Dermis microvascular lymphatic vessel endothelial cell (primary cell): ENCODE data around the gene UQCRFS1. TPM values are rescaled to one million over a fixed set of nuclear protein-coding genes. Genes with fewer than 3 reads are reported as not detected.

Experiments
- DNase-seq, 2 donors: peaks; one replicate each; pipeline versions ENCODE4 v3.0.0 to v3.0.0-alpha.2; 2010; ENCODE audit warnings: low read depth in 2 of 2
- total RNA-seq: library from RNA; depleted of rRNA; stranded (reverse); fragments of >200 nt; gene quantifications from 2 replicates; pipeline ENCODE4 v1.2.1, GENCODE V29; 2014

The UQCRFS1 gene
- total RNA-seq, 1 donor from 2014 or later, result 30.2 TPM

DNA sequence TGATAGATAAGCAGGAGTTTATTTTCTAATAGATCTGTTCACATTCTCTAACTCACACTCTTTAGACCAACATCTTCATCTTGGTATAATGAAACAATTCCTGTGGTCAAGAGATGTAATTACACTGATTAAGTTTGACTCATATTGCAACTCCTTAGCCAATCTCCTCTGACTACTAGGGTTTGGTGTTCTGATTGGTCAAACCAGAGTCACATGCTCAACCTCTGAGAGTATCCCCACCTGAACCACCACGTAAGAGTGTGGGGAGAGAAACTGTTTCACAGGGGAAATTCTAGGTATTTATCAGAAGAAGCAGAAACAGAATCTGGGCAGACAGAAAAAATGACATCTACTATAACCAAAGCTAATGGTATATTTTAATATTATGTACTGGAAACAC lies 42.4 kb downstream of the UQCRFS1 start:
- DNase-seq, result no peak

DNA sequence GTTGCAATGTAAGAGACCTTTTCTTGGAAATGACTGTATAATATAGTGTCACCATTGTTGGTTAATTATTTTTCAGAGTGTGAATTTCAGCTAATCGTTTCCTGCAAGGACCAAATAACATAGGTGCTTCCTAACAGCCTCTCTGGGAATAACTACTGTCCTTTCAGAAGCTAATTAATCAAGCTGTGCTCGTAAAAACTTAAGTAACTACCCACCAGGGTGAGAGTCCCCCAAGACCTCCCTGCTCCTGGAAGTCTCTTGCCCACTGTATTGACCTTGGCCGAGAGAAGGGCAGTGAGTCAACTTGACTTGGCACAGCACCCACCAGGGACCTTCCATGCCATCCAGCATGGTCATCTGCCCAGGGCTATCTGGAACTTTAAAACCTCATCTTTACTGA lies 50.3 kb downstream of the UQCRFS1 start:
- no peak for DNase-seq

DNA sequence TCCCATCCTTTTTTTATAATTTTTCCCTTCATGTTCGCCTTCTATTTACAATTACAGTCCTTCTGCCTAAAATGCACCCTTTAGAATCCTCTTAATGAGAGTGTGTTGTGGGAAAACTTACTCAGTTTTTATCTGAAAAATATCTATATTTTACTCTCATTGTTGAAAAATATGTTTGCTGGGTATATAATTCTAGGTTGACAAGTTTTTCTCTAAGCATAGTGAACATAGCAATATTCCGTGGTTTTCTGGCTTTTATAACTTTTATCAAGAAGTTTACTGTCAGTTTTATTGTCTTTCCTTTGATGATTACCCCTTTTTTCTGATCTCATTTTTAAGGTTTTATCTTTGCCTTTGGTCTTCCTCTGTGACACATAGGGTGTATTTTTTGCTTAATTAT lies 57.3 kb downstream of the UQCRFS1 start:
- no peak for DNase-seq
